HG03558 (cell line): ENCODE data around the gene TPI1.

Source experiments
- ATAC-seq: cut with Tn5 transposase; IDR thresholded peaks from one replicate; pipeline ENCODE4 v1.9.1; 2021; ENCODE audit warnings: moderate number of reproducible peaks; ENCODE audit not compliant: unreplicated experiment; ENCODE audit errors: extremely low read depth

TPI1 gene

GRCh38 chr12:6843118-6843902 is 24.0 kb upstream of the TPI1 start:
- no peak for ATAC-seq

- ATAC-seq = no peak
Measured at GRCh38 chr12:6845395-6845794, 21.9 kb upstream of the TPI1 start.

GRCh38 chr12:6846316-6846869 is 20.9 kb upstream of the TPI1 start:
- no peak for ATAC-seq

- ATAC-seq = no peak
Measured at GRCh38 chr12:6847676-6848075, 19.7 kb upstream of the TPI1 start.

- no peak for ATAC-seq
Measured at GRCh38 chr12:6849427-6849826, 17.9 kb upstream of the TPI1 start.

GRCh38 chr12:6849976-6850560 is 17.3 kb upstream of the TPI1 start:
- no peak for ATAC-seq

GRCh38 chr12:6850796-6851152 is 16.6 kb upstream of the TPI1 start:
- no peak for ATAC-seq

GRCh38 chr12:6851153-6851920 is 16.0 kb upstream of the TPI1 start, which contains the start of gene CDCA3:
Gene CDCA3, minus strand, starts transcription at chr12:6851286. Its CDS starts 334 bp downstream, at chr12:6850952.
- peak; percentile 41 for ATAC-seq

GRCh38 chr12:6851921-6852650 is 15.2 kb upstream of the TPI1 start, which contains the start of gene USP5:
Gene USP5, plus strand, starts transcription at chr12:6852150. Its CDS starts 30 bp downstream, at chr12:6852180.
- ATAC-seq = peak; percentile 63

GRCh38 chr12:6852651-6853354 is 14.5 kb upstream of the TPI1 start:
- no peak for ATAC-seq

GRCh38 chr12:6853626-6854025 is 13.7 kb upstream of the TPI1 start:
- no peak for ATAC-seq

GRCh38 chr12:6854036-6854435 is 13.3 kb upstream of the TPI1 start:
- no peak for ATAC-seq

GRCh38 chr12:6855322-6855721 is 12.0 kb upstream of the TPI1 start:
- no peak for ATAC-seq

- ATAC-seq = no peak
Measured at GRCh38 chr12:6858799-6859198, 8.5 kb upstream of the TPI1 start.

GRCh38 chr12:6860116-6860515 is 7.2 kb upstream of the TPI1 start:
- no peak for ATAC-seq

- no peak for ATAC-seq
Measured at GRCh38 chr12:6860942-6861341, 6.4 kb upstream of the TPI1 start.

GRCh38 chr12:6861391-6861790 is 5.9 kb upstream of the TPI1 start:
- no peak for ATAC-seq

- ATAC-seq = no peak
Measured at GRCh38 chr12:6863033-6863432, 4.3 kb upstream of the TPI1 start.

GRCh38 chr12:6863586-6864321 is 3.6 kb upstream of the TPI1 start:
- no peak for ATAC-seq
